ENCODE results near the gene TIMM23. TPM values are rescaled to one million over a fixed set of nuclear protein-coding genes. Genes with fewer than 3 reads are reported as not detected.
"Not testable (repeated sequence)": the region's sequence is repeated elsewhere in the genome, so short reads cannot be mapped to it uniquely, and the experiment has no call there.

Gene TIMM23
- total and polyA plus RNA-seq, 2 of the 4 experiments (the other 2 are of a cell fraction): 82.4 to 86.2 TPM

- ATAC-seq (ENCODE audit: low read depth); H2BK5ac ChIP-seq (ENCODE audit: low read depth, low read length, poor library complexity, severe bottlenecking); H3K9me3 ChIP-seq (ENCODE audit: control insufficient read depth, insufficient read depth, low read length); H2AK9ac ChIP-seq (replicated peaks; ENCODE audit: low read depth, low read length, poor library complexity); H3K4me3 ChIP-seq (ENCODE audit: insufficient read depth, low read depth, low read length); dilution Hi-C loops (cut with HindIII; ENCODE audit: low sequenced_read_pairs, unreplicated experiment); H2BK15ac ChIP-seq (ENCODE audit: low read depth, low read length); CTCF ChIA-PET; H3K4me2 ChIP-seq (ENCODE audit: low read depth, low read length); intact Hi-C loops (cut with micrococcal nuclease); H2BK120ac ChIP-seq (ENCODE audit: low read depth, low read length); H2AFZ ChIP-seq (replicated peaks; ENCODE audit: low read length, poor library complexity); H3K23ac ChIP-seq (ENCODE audit: low read depth, low read length); H2BK20ac ChIP-seq (ENCODE audit: low read depth, low read length); H3K4me1 ChIP-seq (ENCODE audit: control insufficient read depth, insufficient read depth, low read length); H3K9ac ChIP-seq (ENCODE audit: low read depth, low read length); H4K20me1 ChIP-seq (ENCODE audit: insufficient read depth, low read length); DNase-seq; H3K18ac ChIP-seq (ENCODE audit: low read depth, low read length); H3K4ac ChIP-seq (ENCODE audit: low read depth, low read length); H4K8ac ChIP-seq (ENCODE audit: low read depth in 2 of 2, low read length in 2 of 2); H4K5ac ChIP-seq (ENCODE audit: low read depth, low read length); BruUV-seq (replicated peaks); H2AK5ac ChIP-seq (ENCODE audit: low read depth, low read length); H3K14ac ChIP-seq (replicated peaks; ENCODE audit: low read depth, low read length); H4K91ac ChIP-seq (ENCODE audit: insufficient read depth, low read depth, low read length); H3K27ac ChIP-seq (ENCODE audit: insufficient read depth, low read length); H3K9me1 ChIP-seq (ENCODE audit: insufficient read depth, low read length); POLR2A ChIA-PET (ENCODE audit: unreplicated experiment); H3K27me3 ChIP-seq (ENCODE audit: control insufficient read depth, insufficient read depth, low read length); H3K56ac ChIP-seq (ENCODE audit: extremely low read depth, insufficient read depth, low read length): not testable (repeated sequence)
- H3K36me3 ChIP-seq (ENCODE audit: control insufficient read depth, insufficient read depth, low read length): peaks cover 33% of the 10 kb centered on the region
- peaks cover 20 to 35% of the 10 kb centered on the region in 2 experiments for H3K79me1 ChIP-seq (ENCODE audit: low read depth in 1 of 2, low read length in 2 of 2)
- in situ Hi-C loops (cut with MboI; ENCODE audit: low sequenced_read_pairs): loop anchor here (25.0 kb wide), 1 partner anchor 1013 kb away; the partner anchor contains the start of gene DEPP1
- WGBS, 2 experiments (ENCODE audit: extremely low coverage in 2 of 2, insufficient read length in 1 of 2): 100% methylated on average over 1 of the region's 5 CpGs; no CpG with 5 or more reads in 1 of the 2 experiments
Observed at GRCh38 chr10:45999955-46000354, 27.7 kb downstream of the TIMM23 start.
